Measurements from ENCODE around the gene DSG4.

DNA sequence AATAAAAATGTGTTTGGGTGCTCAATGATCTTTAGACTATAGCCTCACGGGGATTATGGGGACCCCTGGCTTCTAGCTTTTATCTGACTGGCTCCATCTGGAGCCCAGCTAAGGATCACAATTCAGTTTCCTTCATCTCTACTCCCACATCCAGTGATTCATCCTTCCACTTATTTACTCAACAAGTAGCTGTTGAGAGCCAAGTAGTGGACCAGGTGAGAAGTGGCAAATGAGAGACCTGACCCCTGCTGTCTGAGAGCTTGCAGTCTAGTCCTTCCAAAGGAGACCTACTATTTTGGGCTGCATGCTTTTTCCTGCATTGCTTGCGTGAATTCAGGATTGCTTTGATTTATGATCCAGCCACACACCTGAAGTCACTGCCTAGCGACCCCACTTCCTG is 60.2 kb downstream of the DSG4 start:
- TF ChIP-seq, protein P1, sequence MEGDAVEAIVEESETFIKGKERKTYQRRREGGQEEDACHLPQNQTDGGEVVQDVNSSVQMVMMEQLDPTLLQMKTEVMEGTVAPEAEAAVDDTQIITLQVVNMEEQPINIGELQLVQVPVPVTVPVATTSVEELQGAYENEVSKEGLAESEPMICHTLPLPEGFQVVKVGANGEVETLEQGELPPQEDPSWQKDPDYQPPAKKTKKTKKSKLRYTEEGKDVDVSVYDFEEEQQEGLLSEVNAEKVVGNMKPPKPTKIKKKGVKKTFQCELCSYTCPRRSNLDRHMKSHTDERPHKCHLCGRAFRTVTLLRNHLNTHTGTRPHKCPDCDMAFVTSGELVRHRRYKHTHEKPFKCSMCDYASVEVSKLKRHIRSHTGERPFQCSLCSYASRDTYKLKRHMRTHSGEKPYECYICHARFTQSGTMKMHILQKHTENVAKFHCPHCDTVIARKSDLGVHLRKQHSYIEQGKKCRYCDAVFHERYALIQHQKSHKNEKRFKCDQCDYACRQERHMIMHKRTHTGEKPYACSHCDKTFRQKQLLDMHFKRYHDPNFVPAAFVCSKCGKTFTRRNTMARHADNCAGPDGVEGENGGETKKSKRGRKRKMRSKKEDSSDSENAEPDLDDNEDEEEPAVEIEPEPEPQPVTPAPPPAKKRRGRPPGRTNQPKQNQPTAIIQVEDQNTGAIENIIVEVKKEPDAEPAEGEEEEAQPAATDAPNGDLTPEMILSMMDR (IDR thresholded peaks at IDR 0.05): no peak
- no peak for TF ChIP-seq POLR2A (IDR thresholded peaks at IDR 0.05)

Data from transverse colon (tissue), 3 donors.